ENCODE measurements around the gene ITGA2. TPM values are rescaled to one million over a fixed set of nuclear protein-coding genes. Genes with fewer than 3 reads are reported as not detected.

Gene ITGA2
- total RNA-seq, 4 donors from 2014 or later = 1.5 to 10.1 (median 8.7) TPM

GRCh38 chr5:53112909-53113308 lies 123.8 kb downstream of the ITGA2 start:
- Histone ChIP-seq H3K27me3 (no peaks in the 10 kb centered on the region), H3K27ac (no peak overlapping the region), H3K9me3 (no peaks in the 10 kb centered on the region), H3K4me1 (peaks cover 0 to 20% (median 15%) of the 10 kb centered on the region in 4 donors), H3K36me3 (no peaks in the 10 kb centered on the region), H3K4me3 (no peak overlapping the region)
- no peak for TF ChIP-seq POLR2A (IDR thresholded peaks at IDR 0.05)
- TF ChIP-seq EP300 (IDR thresholded peaks at IDR 0.05; ENCODE audit: low read depth) = no peak
- TF ChIP-seq CTCF (IDR thresholded peaks at IDR 0.05) = no peak
- no peak for TF ChIP-seq POLR2AphosphoS5 (IDR thresholded peaks at IDR 0.05)
- in situ Hi-C loops (cut with MboI; ENCODE audit: low pct_ligation_motif_present in 1 of 4, low pct_unique_long_range_greater_than_20kb in 1 of 4, low sequenced_read_pairs in 3 of 4) = no loop called here
- 83 to 89% methylated on average over 3 of the region's 3 CpGs for WGBS, 2 donors (ENCODE audit: low coverage in 1 of 2)
- DNase-seq = no peak
- intact Hi-C loops (cut with DNase I; ENCODE audit: low total_unique reads) = no loop called here

GRCh38 chr5:53113947-53114346 lies 124.8 kb downstream of the ITGA2 start:
- in situ Hi-C loops (cut with MboI; ENCODE audit: low pct_ligation_motif_present in 1 of 4, low pct_unique_long_range_greater_than_20kb in 1 of 4, low sequenced_read_pairs in 3 of 4) (no loop called here), intact Hi-C loops (cut with DNase I; ENCODE audit: low total_unique reads) (no loop called here)
- H3K4me3 ChIP-seq = no peak overlapping the region
- DNase-seq = no peak
- TF ChIP-seq POLR2AphosphoS5 (IDR thresholded peaks at IDR 0.05) = no peak
- TF ChIP-seq CTCF (IDR thresholded peaks at IDR 0.05) = no peak
- TF ChIP-seq POLR2A (IDR thresholded peaks at IDR 0.05) = no peak
- TF ChIP-seq EP300 (IDR thresholded peaks at IDR 0.05; ENCODE audit: low read depth) = no peak
- no peaks in the 10 kb centered on the region for H3K36me3 ChIP-seq
- H3K4me1 ChIP-seq = peaks cover 0 to 10% (median 7%) of the 10 kb centered on the region in 4 donors
- 91 to 93% methylated on average over 4 to 9 of the region's 9 CpGs for WGBS, 2 donors (ENCODE audit: low coverage in 1 of 2)
- H3K9me3 ChIP-seq = no peaks in the 10 kb centered on the region
- H3K27ac ChIP-seq = no peak overlapping the region
- H3K27me3 ChIP-seq = no peaks in the 10 kb centered on the region

- DNase-seq = no peak
- in situ Hi-C loops (cut with MboI; ENCODE audit: low pct_ligation_motif_present in 1 of 4, low pct_unique_long_range_greater_than_20kb in 1 of 4, low sequenced_read_pairs in 3 of 4) = no loop called here
- H3K36me3 ChIP-seq = no peaks in the 10 kb centered on the region
- no peaks in the 10 kb centered on the region for H3K9me3 ChIP-seq
- TF ChIP-seq POLR2A (IDR thresholded peaks at IDR 0.05) (no peak), EP300 (IDR thresholded peaks at IDR 0.05; ENCODE audit: low read depth) (no peak), POLR2AphosphoS5 (IDR thresholded peaks at IDR 0.05) (no peak), CTCF (IDR thresholded peaks at IDR 0.05) (peak in 1 of 5 experiments; percentile 15)
- no peaks in the 10 kb centered on the region for H3K27me3 ChIP-seq
- intact Hi-C loops (cut with DNase I; ENCODE audit: low total_unique reads) = no loop called here
- no peak overlapping the region for H3K27ac ChIP-seq
- no peak overlapping the region for H3K4me3 ChIP-seq
- H3K4me1 ChIP-seq = peaks cover 0 to 9% (median 6%) of the 10 kb centered on the region in 4 donors
These were observed 125.8 kb downstream of the ITGA2 start for GRCh38 chr5:53114988-53115387.

GRCh38 chr5:53116597-53116996 lies 127.4 kb downstream of the ITGA2 start:
- TF ChIP-seq POLR2A (IDR thresholded peaks at IDR 0.05) (no peak), CTCF (IDR thresholded peaks at IDR 0.05) (no peak), EP300 (IDR thresholded peaks at IDR 0.05; ENCODE audit: low read depth) (no peak), POLR2AphosphoS5 (IDR thresholded peaks at IDR 0.05) (no peak)
- no peaks in the 10 kb centered on the region for H3K9me3 ChIP-seq
- no peak for DNase-seq
- no peak overlapping the region for H3K27ac ChIP-seq
- no peaks in the 10 kb centered on the region for H3K4me1 ChIP-seq
- 41% methylated on average over 1 of the region's 1 CpG; no CpG with 5 or more reads in 1 of the 2 donors for WGBS, 2 donors (ENCODE audit: low coverage in 1 of 2)
- intact Hi-C loops (cut with DNase I; ENCODE audit: low total_unique reads) = no loop called here
- H3K27me3 ChIP-seq = no peaks in the 10 kb centered on the region
- no peaks in the 10 kb centered on the region for H3K36me3 ChIP-seq
- in situ Hi-C loops (cut with MboI; ENCODE audit: low pct_ligation_motif_present in 1 of 4, low pct_unique_long_range_greater_than_20kb in 1 of 4, low sequenced_read_pairs in 3 of 4) = no loop called here
- no peak overlapping the region for H3K4me3 ChIP-seq
